SJSA1 (cell line): ENCODE results near the gene KRTCAP2. TPM values are rescaled to one million over a fixed set of nuclear protein-coding genes. Genes with fewer than 3 reads are reported as not detected.
A peak's percentile ranks its signal among the peaks of the same experiment; 100 is the strongest.

Experiments
- DNase-seq, 2 experiments: peaks; one replicate each; pipeline ENCODE4 v3.0.0-alpha.2; 2015 to 2020; ENCODE audit warnings: low spot score in 2 of 2, low read depth in 1 of 2
- H3K27ac ChIP-seq: fragments of 250-450 bp; sonication (Bioruptor Pico); 2 replicates; pipeline ENCODE4 v1.5.1; 2020; ENCODE audit warnings: mild to moderate bottlenecking, moderate library complexity
- H3K27me3 ChIP-seq: fragments of 250-450 bp; sonication (Bioruptor Pico); replicated peaks from 2 replicates; pipeline ENCODE4 v1.5.1; 2020; ENCODE audit warnings: mild to moderate bottlenecking, moderate library complexity
- H3K36me3 ChIP-seq: fragments of 250-450 bp; sonication (Bioruptor Pico); 2 replicates; pipeline ENCODE4 v1.5.1; 2020; ENCODE audit warnings: mild to moderate bottlenecking
- H3K4me1 ChIP-seq: fragments of 250-450 bp; sonication (Bioruptor Pico); replicated peaks from 2 replicates; pipeline ENCODE4 v1.6.1; 2021; ENCODE audit warnings: mild to moderate bottlenecking
- H3K4me3 ChIP-seq: fragments of 250-450 bp; sonication (Bioruptor Pico); 2 replicates; pipeline ENCODE4 v1.5.1; 2020; ENCODE audit warnings: mild to moderate bottlenecking
- H3K9me3 ChIP-seq: fragments of 250-450 bp; sonication (Bioruptor Pico); replicated peaks from 2 replicates; pipeline ENCODE4 v1.5.1; 2020; ENCODE audit warnings: mild to moderate bottlenecking
- total RNA-seq: library from RNA; depleted of rRNA; stranded (reverse); fragments of >200 nt; shearing (Covaris generic); gene quantifications from 2 replicates; pipeline ENCODE4 v1.2.3, GENCODE V29; 2014

The KRTCAP2 gene
- total RNA-seq, 1 experiment from 2014 or later, result 94.8 TPM

- no peaks in the 10 kb centered on the region for H3K9me3 ChIP-seq
Measured at GRCh38 chr1:155206891-155207805, 34.0 kb upstream of the KRTCAP2 start.

GRCh38 chr1:155205969-155206593 lies 33.0 kb upstream of the KRTCAP2 start:
- no peaks in the 10 kb centered on the region for H3K27me3 ChIP-seq
- no peak overlapping the region for H3K27ac ChIP-seq
- H3K36me3 ChIP-seq, result peaks cover 16% of the 10 kb centered on the region
- peaks cover 25% of the 10 kb centered on the region for H3K4me1 ChIP-seq
- H3K9me3 ChIP-seq, result no peaks in the 10 kb centered on the region
- no peak overlapping the region for H3K4me3 ChIP-seq
- DNase-seq, result no peak

More at GRCh38 chr1:155206891-155207805, 34.0 kb upstream of the KRTCAP2 start:
- Histone ChIP-seq H3K27ac (no peak overlapping the region), H3K27me3 (no peaks in the 10 kb centered on the region), H3K36me3 (peaks cover 11% of the 10 kb centered on the region), H3K4me3 (no peak overlapping the region), H3K4me1 (peaks cover 25% of the 10 kb centered on the region)
- peak; percentile 74 to 87 for DNase-seq

- Histone ChIP-seq H3K9me3 (no peaks in the 10 kb centered on the region), H3K36me3 (peaks cover 14% of the 10 kb centered on the region), H3K4me1 (peaks cover 25% of the 10 kb centered on the region), H3K27ac (no peak overlapping the region), H3K27me3 (no peaks in the 10 kb centered on the region), H3K4me3 (no peak overlapping the region)
- DNase-seq, result no peak
Measured at GRCh38 chr1:155205035-155205434, 31.9 kb upstream of the KRTCAP2 start.

GRCh38 chr1:155202731-155203515 lies 29.8 kb upstream of the KRTCAP2 start:
- Histone ChIP-seq H3K36me3 (peaks cover 26% of the 10 kb centered on the region), H3K27ac (no peak overlapping the region), H3K9me3 (no peaks in the 10 kb centered on the region), H3K27me3 (no peaks in the 10 kb centered on the region), H3K4me1 (peaks cover 14% of the 10 kb centered on the region), H3K4me3 (no peak overlapping the region)
- no peak for DNase-seq

- H3K4me3 ChIP-seq, result no peak overlapping the region
- DNase-seq, result no peak
- no peak overlapping the region for H3K27ac ChIP-seq
- H3K36me3 ChIP-seq, result peaks cover 33% of the 10 kb centered on the region
- H3K9me3 ChIP-seq, result no peaks in the 10 kb centered on the region
- peaks cover 7% of the 10 kb centered on the region for H3K4me1 ChIP-seq
- H3K27me3 ChIP-seq, result no peaks in the 10 kb centered on the region
Measured at GRCh38 chr1:155202198-155202597, 29.1 kb upstream of the KRTCAP2 start.

- Histone ChIP-seq H3K4me3 (no peak overlapping the region), H3K4me1 (peaks cover 6% of the 10 kb centered on the region), H3K27me3 (no peaks in the 10 kb centered on the region), H3K27ac (no peak overlapping the region), H3K9me3 (no peaks in the 10 kb centered on the region), H3K36me3 (peaks cover 41% of the 10 kb centered on the region)
- no peak for DNase-seq
Measured at GRCh38 chr1:155200920-155201319, 27.8 kb upstream of the KRTCAP2 start.

GRCh38 chr1:155199792-155200191 lies 26.7 kb upstream of the KRTCAP2 start:
- Histone ChIP-seq H3K4me3 (no peak overlapping the region), H3K27ac (no peak overlapping the region), H3K9me3 (no peaks in the 10 kb centered on the region), H3K27me3 (no peaks in the 10 kb centered on the region), H3K4me1 (peaks cover 12% of the 10 kb centered on the region), H3K36me3 (peaks cover 41% of the 10 kb centered on the region)
- no peak for DNase-seq

GRCh38 chr1:155198547-155198906 lies 25.4 kb upstream of the KRTCAP2 start:
- no peaks in the 10 kb centered on the region for H3K27me3 ChIP-seq
- DNase-seq, result no peak
- no peak overlapping the region for H3K27ac ChIP-seq
- no peaks in the 10 kb centered on the region for H3K9me3 ChIP-seq
- peaks cover 23% of the 10 kb centered on the region for H3K4me1 ChIP-seq
- H3K36me3 ChIP-seq, result peaks cover 41% of the 10 kb centered on the region
- H3K4me3 ChIP-seq, result no peak overlapping the region

- DNase-seq, result no peak
- Histone ChIP-seq H3K4me3 (no peak overlapping the region), H3K27me3 (no peaks in the 10 kb centered on the region), H3K36me3 (peaks cover 41% of the 10 kb centered on the region), H3K9me3 (no peaks in the 10 kb centered on the region), H3K27ac (no peak overlapping the region), H3K4me1 (peaks cover 28% of the 10 kb centered on the region)
Measured at GRCh38 chr1:155197901-155198546, 24.9 kb upstream of the KRTCAP2 start.

GRCh38 chr1:155196893-155197638 lies 24.0 kb upstream of the KRTCAP2 start:
- peaks cover 41% of the 10 kb centered on the region for H3K36me3 ChIP-seq
- peaks cover 34% of the 10 kb centered on the region for H3K4me1 ChIP-seq
- no peak overlapping the region for H3K4me3 ChIP-seq
- no peak overlapping the region for H3K27ac ChIP-seq
- H3K27me3 ChIP-seq, result no peaks in the 10 kb centered on the region
- DNase-seq, result no peak
- no peaks in the 10 kb centered on the region for H3K9me3 ChIP-seq

- no peak overlapping the region for H3K4me3 ChIP-seq
- no peak for DNase-seq
- no peaks in the 10 kb centered on the region for H3K27me3 ChIP-seq
- H3K4me1 ChIP-seq, result peaks cover 34% of the 10 kb centered on the region
- no peak overlapping the region for H3K27ac ChIP-seq
- H3K9me3 ChIP-seq, result no peaks in the 10 kb centered on the region
- H3K36me3 ChIP-seq, result peaks cover 37% of the 10 kb centered on the region
Measured at GRCh38 chr1:155196103-155196892, 23.2 kb upstream of the KRTCAP2 start.
